ENCODE results near the gene CLDN9. TPM values are rescaled to one million over a fixed set of nuclear protein-coding genes. Genes with fewer than 3 reads are reported as not detected.
A peak's percentile ranks its signal among the peaks of the same experiment; 100 is the strongest.

CLDN9 gene
- total and polyA plus RNA-seq, 9 of the 15 experiments (the other 6 are each of a cell fraction or from before 2014, with no cell fraction given), result 0.12 to 0.44 (median 0.22) TPM; not detected in 4

- Histone ChIP-seq H3K27ac (ENCODE audit: extremely low read depth, low read depth, low read length) (no peak overlapping the region), H3K9ac (ENCODE audit: insufficient read depth in 1 of 2, low read depth in 2 of 2, low read length in 2 of 2) (peak overlapping the region in 1 of 2 experiments; percentile 75; a peak in 2 of 4 replicates), H3K4me2 (ENCODE audit: insufficient read depth, low read length) (no peak overlapping the region), H3K9me3 (replicated peaks; ENCODE audit: control insufficient read depth, insufficient read depth, low read depth, low read length) (no peaks in the 10 kb centered on the region), H4K20me1 (replicated peaks; ENCODE audit: control insufficient read depth, insufficient read depth, low read length) (peaks cover 16% of the 10 kb centered on the region), H3K9me1 (ENCODE audit: control insufficient read depth, insufficient read depth, low read length) (peaks cover 6% of the 10 kb centered on the region), H3K4me3 (no peak overlapping the region), H3K79me2 (ENCODE audit: control insufficient read depth, insufficient read depth, low read length) (peaks cover 22% of the 10 kb centered on the region), H3K27me3 (ENCODE audit: control insufficient read depth in 2 of 2, insufficient read depth in 2 of 2, low read length in 2 of 2) (no peaks in the 10 kb centered on the region), H3K36me3 (ENCODE audit: control insufficient read depth, insufficient read depth, low read length) (peaks cover 8% of the 10 kb centered on the region; the same call in 2 of the 3 replicates), H2AFZ (ENCODE audit: low read depth, low read length) (no peak overlapping the region), H3K4me1 (replicated peaks in 1 of 2; ENCODE audit: control insufficient read depth in 2 of 2, insufficient read depth in 2 of 2, low read length in 2 of 2) (peaks cover 33 to 94% of the 10 kb centered on the region in 2 experiments)
- WGBS (ENCODE audit: insufficient coverage, low coverage, missing lambda C conversion rate), result 82% methylated on average over 14 of the region's 20 CpGs
- BruUV-seq (replicated peaks), result no TSS peak
- 0 out of 2 replicates have a peak, but pooled peaks have one; percentile 2 for TF ChIP-seq ZFX (CRISPR knock-in tag; IDR thresholded peaks at IDR 0.05)
- no peak for TF ChIP-seq THRB (CRISPR knock-in tag; conservative IDR thresholded peaks at IDR 0.05)
- FAIRE-seq, result no peak
- DNase-seq (ENCODE audit: extremely low read depth in 1 of 4, low spot score in 3 of 4), result no peak
- intact Hi-C loops (cut with micrococcal nuclease) (no loop called here), in situ Hi-C loops (cut with MboI) (no loop called here)
- no peak for ATAC-seq
- ChIA-PET CTCF (ENCODE audit: low intra/inter-chr PET ratio) (no interaction called here), POLR2A (no interaction called here)
Measured at GRCh38 chr16:3017344-3017743, 4.6 kb downstream of the CLDN9 start.

- ChIA-PET POLR2A (interaction anchor here (0.7 to 3.3 kb wide), 2 partner anchors 11 to 30 kb away, joined by 3 to 29 read pairs; no protein-coding TSS in a partner anchor), CTCF (ENCODE audit: low intra/inter-chr PET ratio) (no interaction called here)
- peaks cover 14% of the 10 kb centered on the region; the same call in 2 of the 3 replicates for H3K36me3 ChIP-seq (ENCODE audit: control insufficient read depth, insufficient read depth, low read length)
- no peak for FAIRE-seq
- DNase-seq (ENCODE audit: extremely low read depth in 1 of 4, low spot score in 3 of 4), result peak; percentile 60 to 70 (median 66)
- H3K4me2 ChIP-seq (ENCODE audit: insufficient read depth, low read length), result peak within 1 kb of the TSS; percentile 65
- H4K20me1 ChIP-seq (replicated peaks; ENCODE audit: control insufficient read depth, insufficient read depth, low read length), result peaks cover 22% of the 10 kb centered on the region
- peaks cover 28% of the 10 kb centered on the region for H3K79me2 ChIP-seq (ENCODE audit: control insufficient read depth, insufficient read depth, low read length)
- BruUV-seq (replicated peaks), result no TSS peak
- 25% methylated on average over 22 of the region's 52 CpGs for WGBS (ENCODE audit: insufficient coverage, low coverage, missing lambda C conversion rate)
- no peak for ATAC-seq
- peak within 1 kb of the TSS; percentile 39 to 83 for H3K9ac ChIP-seq (ENCODE audit: insufficient read depth in 1 of 2, low read depth in 2 of 2, low read length in 2 of 2)
- H2AFZ ChIP-seq (ENCODE audit: low read depth, low read length), result peak within 1 kb of the TSS; percentile 90
- peaks cover 38 to 94% of the 10 kb centered on the region in 2 experiments for H3K4me1 ChIP-seq (replicated peaks in 1 of 2; ENCODE audit: control insufficient read depth in 2 of 2, insufficient read depth in 2 of 2, low read length in 2 of 2)
- H3K4me3 ChIP-seq, result no peak within 1 kb of the TSS
- in situ Hi-C loops (cut with MboI), result no loop called here
- intact Hi-C loops (cut with micrococcal nuclease), result no loop called here
- peak within 1 kb of the TSS; percentile 53 for H3K27ac ChIP-seq (ENCODE audit: extremely low read depth, low read depth, low read length)
- H3K9me3 ChIP-seq (replicated peaks; ENCODE audit: control insufficient read depth, insufficient read depth, low read depth, low read length), result no peaks in the 10 kb centered on the region
- H3K9me1 ChIP-seq (ENCODE audit: control insufficient read depth, insufficient read depth, low read length), result peaks cover 6% of the 10 kb centered on the region
- H3K27me3 ChIP-seq (ENCODE audit: control insufficient read depth in 2 of 2, insufficient read depth in 2 of 2, low read length in 2 of 2), result no peaks in the 10 kb centered on the region
- TF ChIP-seq FOS (IDR thresholded peaks at IDR 0.05; ENCODE audit: extremely low read depth, insufficient read length) (no peak), MAZ (CRISPR knock-in tag; conservative IDR thresholded peaks at IDR 0.05 in 1 of 2, IDR thresholded peaks at IDR 0.05 in 1 of 2) (peak in 1 of 2 experiments; percentile 43; a peak in 1 of 4 replicates), GATAD2A (IDR thresholded peaks at IDR 0.05) (peak; percentile 76), CTCF (IDR thresholded peaks at IDR 0.05 in 2 of 3, conservative IDR thresholded peaks at IDR 0.05 in 1 of 3; ENCODE audit: insufficient read depth in 2 of 3, low read depth in 1 of 3, low read length in 3 of 3) (peak; percentile 60 to 73 (median 62); a peak in 5 of 6 replicates), RAD21 (CRISPR knock-in tag; conservative IDR thresholded peaks at IDR 0.05 in 1 of 2, IDR thresholded peaks at IDR 0.05 in 1 of 2) (peak in 1 of 2 experiments; percentile 37; a peak in 2 of 4 replicates)
Measured at GRCh38 chr16:3017794-3018506, 5.2 kb downstream of the CLDN9 start, which contains the start of gene CLDN6. TSS of gene CLDN6 (minus strand) at chr16:3018183. CDS start at chr16:3016021, 2,162 bp downstream.
